Transverse colon (tissue), 4 donors: ENCODE results near the gene PDE4D.

Experiments
- CTCF ChIP-seq, 5 experiments: fragments of 200-600 bp in 3 of 5; fragments of 450-650 bp in 2 of 5; sonication (generic) in 3 of 5; IDR thresholded peaks; 1 replicate in 2 of 5; 2 replicates in 3 of 5; pipeline ENCODE4 v1.5.1; 2016 to 2017; ENCODE audit warnings: antibody characterized with exemption in 5 of 5, inconsistent platforms in 3 of 5, mild to moderate bottlenecking in 2 of 5, moderate library complexity in 1 of 5
- EP300 ChIP-seq: sonication (generic); formaldehyde crosslinking; IDR thresholded peaks from one replicate; pipeline ENCODE4 v1.6.1; 2017; ENCODE audit warnings: antibody characterized with exemption, low read depth
- POLR2A ChIP-seq: fragments of 450-650 bp; IDR thresholded peaks from one replicate; pipeline ENCODE4 v1.6.1; 2016; ENCODE audit warnings: antibody characterized with exemption, mild to moderate bottlenecking, moderate library complexity
- POLR2AphosphoS5 ChIP-seq, 3 donors: sonication (generic); formaldehyde crosslinking; IDR thresholded peaks; one replicate each; pipeline ENCODE4 v1.6.1; 2016; ENCODE audit warnings: antibody characterized with exemption in 3 of 3

- TF ChIP-seq CTCF (IDR thresholded peaks at IDR 0.05) (no peak), POLR2A (no peak), EP300 (no peak), POLR2AphosphoS5 (IDR thresholded peaks at IDR 0.05) (no peak)
These were observed 44.1 kb upstream of the PDE4D start for GRCh38 chr5:59937633-59938032.
